IPS-18a (cell line): ENCODE results near the gene PPM1A.

Experiments
- H3K27ac ChIP-seq: one replicate; pipeline ENCODE4 v1.5.1; 2013; ENCODE audit warnings: low read length
- H3K27me3 ChIP-seq: one replicate; pipeline ENCODE4 v1.6.1; 2013; ENCODE audit warnings: mild to moderate bottlenecking, low read length; ENCODE audit not compliant: control insufficient read depth, insufficient read depth
- H3K36me3 ChIP-seq: one replicate; pipeline ENCODE4 v1.6.1; 2013; ENCODE audit warnings: low read depth, low read length; ENCODE audit not compliant: control insufficient read depth
- H3K4me1 ChIP-seq: one replicate; pipeline ENCODE4 v1.6.1; 2013; ENCODE audit warnings: low read depth, low read length; ENCODE audit not compliant: control insufficient read depth
- H3K4me3 ChIP-seq: one replicate; pipeline ENCODE4 v1.5.1; 2013; ENCODE audit warnings: low read length
- H3K9ac ChIP-seq: one replicate; pipeline ENCODE4 v1.6.1; 2013; ENCODE audit warnings: mild to moderate bottlenecking, low read length, moderate library complexity
- H3K9me3 ChIP-seq: one replicate; pipeline ENCODE4 v1.6.1; 2013; ENCODE audit warnings: low read depth, low read length; ENCODE audit not compliant: control insufficient read depth

The PPM1A gene

GRCh38 chr14:60329274-60329673 lies 80.3 kb downstream of the PPM1A start:
- Histone ChIP-seq H3K27me3 (peaks cover 23% of the 10 kb centered on the region), H3K9ac (no peak overlapping the region), H3K9me3 (no peaks in the 10 kb centered on the region), H3K27ac (no peak overlapping the region), H3K4me1 (peaks cover 19% of the 10 kb centered on the region), H3K36me3 (no peaks in the 10 kb centered on the region), H3K4me3 (no peak overlapping the region)

- Histone ChIP-seq H3K9ac (peak overlapping the region; percentile 3), H3K36me3 (no peaks in the 10 kb centered on the region), H3K4me3 (peak overlapping the region; percentile 45), H3K27me3 (peaks cover 23% of the 10 kb centered on the region), H3K9me3 (no peaks in the 10 kb centered on the region), H3K4me1 (peaks cover 14% of the 10 kb centered on the region), H3K27ac (no peak overlapping the region)
Observed at GRCh38 chr14:60331201-60332045, 82.4 kb downstream of the PPM1A start.

- Histone ChIP-seq H3K4me1 (peaks cover 12% of the 10 kb centered on the region), H3K27me3 (peaks cover 20% of the 10 kb centered on the region), H3K36me3 (no peaks in the 10 kb centered on the region), H3K27ac (no peak overlapping the region), H3K9ac (no peak overlapping the region), H3K4me3 (no peak overlapping the region), H3K9me3 (no peaks in the 10 kb centered on the region)
Observed at GRCh38 chr14:60332046-60332399, 83.0 kb downstream of the PPM1A start.

- H3K27me3 ChIP-seq = peaks cover 13% of the 10 kb centered on the region
- no peak overlapping the region for H3K27ac ChIP-seq
- peaks cover 5% of the 10 kb centered on the region for H3K4me1 ChIP-seq
- H3K9ac ChIP-seq = no peak overlapping the region
- H3K4me3 ChIP-seq = no peak overlapping the region
- H3K36me3 ChIP-seq = no peaks in the 10 kb centered on the region
- no peaks in the 10 kb centered on the region for H3K9me3 ChIP-seq
Observed at GRCh38 chr14:60332869-60333268, 83.8 kb downstream of the PPM1A start.

- Histone ChIP-seq H3K36me3 (no peaks in the 10 kb centered on the region), H3K4me1 (no peaks in the 10 kb centered on the region), H3K27ac (no peak overlapping the region), H3K9me3 (no peaks in the 10 kb centered on the region), H3K27me3 (no peaks in the 10 kb centered on the region), H3K9ac (no peak overlapping the region), H3K4me3 (no peak overlapping the region)
Observed at GRCh38 chr14:60339571-60339970, 90.5 kb downstream of the PPM1A start.

- Histone ChIP-seq H3K4me3 (no peak overlapping the region), H3K9me3 (no peaks in the 10 kb centered on the region), H3K9ac (no peak overlapping the region), H3K4me1 (peaks cover 9% of the 10 kb centered on the region), H3K36me3 (no peaks in the 10 kb centered on the region), H3K27ac (no peak overlapping the region), H3K27me3 (no peaks in the 10 kb centered on the region)
Observed at GRCh38 chr14:60343571-60344071, 94.6 kb downstream of the PPM1A start.

- Histone ChIP-seq H3K27ac (no peak overlapping the region), H3K36me3 (no peaks in the 10 kb centered on the region), H3K9me3 (no peaks in the 10 kb centered on the region), H3K9ac (no peak overlapping the region), H3K4me1 (peaks cover 9% of the 10 kb centered on the region), H3K4me3 (no peak overlapping the region), H3K27me3 (no peaks in the 10 kb centered on the region)
Observed at GRCh38 chr14:60344751-60345150, 95.7 kb downstream of the PPM1A start.

GRCh38 chr14:60346706-60347105 lies 97.7 kb downstream of the PPM1A start:
- Histone ChIP-seq H3K27me3 (no peaks in the 10 kb centered on the region), H3K9ac (no peak overlapping the region), H3K4me3 (no peak overlapping the region), H3K4me1 (peaks cover 19% of the 10 kb centered on the region), H3K9me3 (no peaks in the 10 kb centered on the region), H3K27ac (no peak overlapping the region), H3K36me3 (no peaks in the 10 kb centered on the region)

GRCh38 chr14:60348211-60348610 lies 99.2 kb downstream of the PPM1A start:
- Histone ChIP-seq H3K4me3 (no peak overlapping the region), H3K9ac (no peak overlapping the region), H3K27me3 (no peaks in the 10 kb centered on the region), H3K4me1 (peaks cover 19% of the 10 kb centered on the region), H3K9me3 (no peaks in the 10 kb centered on the region), H3K27ac (no peak overlapping the region), H3K36me3 (no peaks in the 10 kb centered on the region)
